GM18502 (cell line): ENCODE data around the gene BST1.

Experiments
- ATAC-seq: cut with Tn5 transposase; IDR thresholded peaks from one replicate; pipeline ENCODE4 v1.9.1; 2021; ENCODE audit warnings: mild to moderate bottlenecking; ENCODE audit not compliant: unreplicated experiment, poor library complexity

The BST1 gene

DNA sequence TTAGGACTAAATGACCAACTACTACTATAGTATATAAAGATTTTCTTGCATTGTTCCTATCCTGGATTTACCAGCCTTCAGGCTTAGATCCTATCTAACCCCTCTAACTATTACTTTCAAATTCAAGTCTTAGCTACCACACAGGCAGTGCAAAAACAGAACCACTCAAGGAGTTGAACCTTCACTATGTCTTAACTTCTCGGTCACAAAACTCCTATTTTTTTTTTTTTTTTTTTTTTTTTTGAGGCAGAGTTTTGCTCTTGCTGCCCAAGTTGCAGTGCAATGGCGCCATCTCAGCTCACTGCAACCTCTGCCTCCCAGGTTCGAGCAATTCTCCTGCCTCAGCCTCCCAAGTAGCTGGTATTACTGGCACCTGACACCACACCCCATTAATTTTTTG lies 27.5 kb upstream of the BST1 start:
- peak; percentile 41 for ATAC-seq

DNA sequence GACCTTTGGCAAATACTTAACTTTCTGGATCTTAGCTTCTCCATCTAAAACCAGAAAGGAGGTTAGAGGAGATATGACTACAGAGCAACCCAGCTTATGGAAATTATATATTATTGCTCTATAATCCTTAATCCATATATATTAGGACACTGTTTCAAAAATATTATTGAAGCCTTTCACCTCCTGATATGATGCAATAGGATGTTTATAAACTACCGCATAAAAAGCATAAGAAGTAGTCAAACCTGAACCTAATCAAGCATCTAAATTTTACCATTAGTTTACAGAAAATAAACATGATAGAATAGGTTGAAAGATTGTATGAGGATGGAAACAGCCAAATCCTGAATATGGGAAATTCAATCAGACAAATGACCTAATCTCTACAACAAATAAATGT lies 26.8 kb upstream of the BST1 start:
- no peak for ATAC-seq

DNA sequence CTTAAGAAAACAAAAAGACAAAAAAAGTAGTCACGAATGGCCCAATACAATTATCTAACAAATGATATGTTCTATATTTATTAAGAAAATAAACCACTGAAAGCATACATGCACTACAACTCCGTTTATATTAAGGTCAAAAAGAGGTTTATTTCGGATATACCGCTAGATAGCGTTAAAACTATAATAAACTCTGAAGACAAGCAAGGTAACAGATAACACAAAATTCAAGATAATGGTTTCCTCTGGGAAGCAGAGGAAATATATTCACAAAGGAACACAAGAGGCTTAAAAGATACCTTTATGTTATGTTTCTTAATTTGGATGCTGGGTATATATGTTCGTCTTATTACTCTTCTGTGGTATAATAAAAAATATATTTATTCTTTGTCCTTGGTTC lies 26.0 kb upstream of the BST1 start:
- ATAC-seq = no peak

- ATAC-seq = no peak
Measured at GRCh38 chr4:15677507-15677988, 25.3 kb upstream of the BST1 start.

- no peak for ATAC-seq
Measured at GRCh38 chr4:15681067-15681371, 21.8 kb upstream of the BST1 start.

DNA sequence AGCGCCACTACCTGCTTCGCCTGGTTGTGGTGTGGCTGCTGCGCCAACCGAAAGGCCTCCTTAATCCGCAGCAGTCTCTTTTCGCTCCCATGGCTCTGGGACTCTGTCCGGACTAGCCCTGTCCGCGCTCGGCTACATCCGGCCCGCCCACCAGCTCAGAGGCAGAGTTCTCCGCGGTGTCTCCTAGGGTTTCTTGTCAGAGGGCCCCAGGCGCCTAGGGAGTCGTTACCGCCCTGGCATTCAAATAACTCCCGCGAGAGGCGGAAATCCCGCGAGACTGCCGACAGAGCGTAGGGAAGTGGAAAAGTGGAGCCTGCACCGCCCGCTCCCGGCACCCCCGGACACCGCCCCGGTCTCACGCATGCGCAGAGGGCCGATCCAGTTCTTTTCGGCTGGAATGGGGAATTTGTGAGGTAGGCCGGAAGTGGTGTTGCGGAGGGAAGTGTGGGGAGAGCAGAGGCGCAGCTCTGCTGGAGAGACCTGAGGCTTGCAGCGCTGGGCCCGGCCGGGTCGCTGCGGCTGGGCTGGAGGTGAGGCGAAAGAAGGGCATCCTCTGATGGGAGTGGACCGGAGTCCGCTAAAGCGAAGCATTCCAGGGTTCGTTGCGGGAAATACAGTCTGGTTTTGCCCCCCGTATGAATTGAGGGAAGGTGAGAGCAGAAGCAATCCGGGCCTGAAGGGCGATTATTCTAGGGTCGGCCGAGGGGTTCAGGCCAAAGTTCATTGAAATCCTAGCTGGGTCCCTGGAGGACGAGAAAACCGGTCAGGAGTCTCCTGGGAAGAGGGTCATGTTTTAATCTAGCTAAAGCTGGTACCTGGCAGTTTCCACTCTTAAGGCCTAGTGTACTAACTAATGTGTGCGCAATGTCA lies 21.3 kb upstream of the BST1 start, which contains the start of gene FAM200B:
Gene FAM200B (plus strand): TSS at position 456 of the 870 bp plus-strand sequence. CDS start 5,151 bp downstream, outside the sequence.
- ATAC-seq = peak; percentile 91

GRCh38 chr4:15682242-15683142 lies 20.4 kb upstream of the BST1 start:
- peak; percentile 7 for ATAC-seq

- ATAC-seq = no peak
Measured at GRCh38 chr4:15683143-15683495, 19.7 kb upstream of the BST1 start.

DNA sequence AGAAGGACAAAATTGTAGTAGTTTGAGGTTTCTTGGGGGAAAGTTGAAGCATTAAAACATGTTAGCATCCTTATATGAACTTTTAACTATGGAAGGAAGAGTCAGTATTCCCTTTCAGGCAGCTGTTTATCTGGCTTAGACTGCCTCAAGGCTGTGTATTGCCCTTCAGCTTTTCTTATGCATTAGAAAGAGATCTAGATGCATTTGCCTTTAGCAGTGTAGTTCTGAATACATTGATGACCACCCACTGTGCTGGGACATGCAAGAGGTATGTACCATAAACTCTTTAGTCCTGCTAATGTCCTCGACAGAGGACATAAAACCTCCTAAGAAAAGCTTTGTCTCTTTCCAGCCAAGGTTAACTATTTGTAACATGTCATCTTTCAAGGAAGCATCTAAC lies 18.4 kb upstream of the BST1 start:
- ATAC-seq = no peak

- no peak for ATAC-seq
Measured at GRCh38 chr4:15688051-15688450, 14.8 kb upstream of the BST1 start.

DNA sequence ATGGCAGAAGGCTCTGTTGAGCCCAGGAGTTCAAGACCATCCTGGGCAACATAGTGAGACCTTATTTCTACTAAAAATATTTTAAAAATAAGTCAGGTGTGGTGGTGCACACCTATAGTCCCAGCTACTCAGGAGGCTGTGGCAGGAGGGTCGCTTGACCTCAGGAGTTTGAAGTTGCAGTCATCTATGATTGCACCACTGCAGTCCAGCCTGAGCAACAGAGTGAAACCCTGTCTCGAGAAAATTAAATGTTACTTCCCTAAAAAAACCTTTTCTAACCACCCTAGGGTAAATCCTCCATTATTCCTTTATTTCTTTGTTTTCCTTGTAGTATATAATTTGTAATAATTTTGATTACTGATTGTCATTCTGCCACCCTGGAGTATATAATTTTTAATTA lies 13.3 kb upstream of the BST1 start:
- no peak for ATAC-seq

GRCh38 chr4:15690020-15690809 lies 12.7 kb upstream of the BST1 start:
- ATAC-seq = no peak

DNA sequence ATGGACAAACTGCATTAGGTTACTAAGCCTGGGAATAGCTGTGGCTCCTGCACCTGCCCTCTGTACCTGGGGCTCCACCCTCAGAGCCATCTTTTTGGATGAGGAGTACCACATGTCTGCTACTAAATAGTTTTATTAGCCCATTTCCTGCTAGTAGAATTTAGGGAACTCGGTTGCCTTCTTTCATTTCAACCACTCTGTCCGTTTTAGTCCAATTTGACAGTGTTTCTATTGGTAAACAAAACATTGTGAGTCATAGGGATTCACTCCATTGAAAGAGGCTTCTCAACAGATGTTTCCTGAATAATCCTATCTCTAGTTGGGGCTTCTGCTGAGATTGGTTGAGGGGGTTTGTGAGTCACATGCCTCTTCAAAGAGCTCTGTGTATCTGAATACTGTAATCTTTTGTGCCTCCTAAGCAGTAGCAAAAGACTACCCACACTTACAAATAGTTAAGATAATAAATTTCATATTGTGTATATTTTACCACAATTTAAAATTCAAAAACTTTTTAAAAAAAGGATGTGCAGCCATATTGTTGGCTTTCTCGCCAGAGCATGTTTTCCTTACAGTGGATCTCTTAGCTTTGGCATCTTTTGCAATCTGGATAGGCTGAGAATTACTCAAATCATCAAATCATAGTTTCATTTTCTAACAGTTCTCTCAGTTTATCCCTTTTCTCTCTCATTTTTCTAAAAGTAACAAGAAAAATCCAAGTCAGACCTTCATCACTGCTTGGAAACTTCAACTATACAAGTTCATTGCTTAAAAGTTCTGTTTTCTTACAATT lies 11.3 kb upstream of the BST1 start:
- no peak for ATAC-seq

- ATAC-seq = no peak
Measured at GRCh38 chr4:15692602-15693001, 10.3 kb upstream of the BST1 start.

- no peak for ATAC-seq
Measured at GRCh38 chr4:15694431-15694830, 8.4 kb upstream of the BST1 start.

DNA sequence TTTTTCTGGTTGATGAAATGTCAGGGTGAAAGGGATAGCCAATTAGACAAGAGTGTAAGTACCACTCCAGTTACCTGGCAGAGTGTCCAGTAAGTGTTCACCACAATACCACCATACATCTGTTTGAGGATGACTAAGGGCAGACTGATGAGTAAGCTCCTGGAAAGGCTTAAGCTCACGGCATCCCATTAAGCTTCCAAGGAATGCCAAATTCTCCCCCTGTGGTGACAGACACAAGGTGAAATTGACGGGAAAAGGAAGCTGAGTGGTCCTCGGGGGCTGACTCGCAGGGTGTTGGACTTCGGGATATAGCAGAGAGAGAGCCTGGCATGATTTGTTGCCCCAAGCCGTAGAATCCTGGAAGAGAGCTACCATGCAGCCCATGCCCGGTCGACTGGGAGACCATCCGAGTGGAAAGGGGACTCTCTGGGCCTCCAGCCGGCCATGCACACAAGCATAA lies 7.6 kb upstream of the BST1 start:
- ATAC-seq = no peak

- no peak for ATAC-seq
Measured at GRCh38 chr4:15695729-15696128, 7.1 kb upstream of the BST1 start.

GRCh38 chr4:15696866-15697265 lies 6.0 kb upstream of the BST1 start:
- ATAC-seq = no peak

- ATAC-seq = no peak
Measured at GRCh38 chr4:15703439-15703838, 574 bp downstream of the BST1 start.

DNA sequence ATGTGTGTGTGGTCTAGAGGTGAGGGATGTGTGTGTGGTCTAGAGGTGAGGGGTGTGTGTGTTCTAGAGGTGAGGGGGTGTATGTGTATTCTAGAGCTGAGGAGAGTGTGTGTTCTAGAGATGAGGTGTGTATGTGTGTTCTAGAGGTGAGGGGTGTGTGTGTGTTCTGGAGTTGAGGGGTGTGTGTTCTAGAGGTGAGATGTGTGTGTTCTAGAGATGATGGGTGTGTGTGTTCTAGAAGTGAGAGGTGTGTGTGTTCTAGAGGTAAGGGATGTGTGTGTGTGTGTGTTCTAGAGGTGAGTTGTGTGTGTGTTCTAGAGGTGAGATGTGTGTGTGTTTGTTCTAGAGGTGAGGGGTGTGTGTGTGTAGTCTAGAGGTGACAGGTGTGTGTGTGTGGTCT lies 1.3 kb downstream of the BST1 start:
- ATAC-seq = no peak
